ENCODE measurements around the gene DFFB.

DFFB gene

DNA sequence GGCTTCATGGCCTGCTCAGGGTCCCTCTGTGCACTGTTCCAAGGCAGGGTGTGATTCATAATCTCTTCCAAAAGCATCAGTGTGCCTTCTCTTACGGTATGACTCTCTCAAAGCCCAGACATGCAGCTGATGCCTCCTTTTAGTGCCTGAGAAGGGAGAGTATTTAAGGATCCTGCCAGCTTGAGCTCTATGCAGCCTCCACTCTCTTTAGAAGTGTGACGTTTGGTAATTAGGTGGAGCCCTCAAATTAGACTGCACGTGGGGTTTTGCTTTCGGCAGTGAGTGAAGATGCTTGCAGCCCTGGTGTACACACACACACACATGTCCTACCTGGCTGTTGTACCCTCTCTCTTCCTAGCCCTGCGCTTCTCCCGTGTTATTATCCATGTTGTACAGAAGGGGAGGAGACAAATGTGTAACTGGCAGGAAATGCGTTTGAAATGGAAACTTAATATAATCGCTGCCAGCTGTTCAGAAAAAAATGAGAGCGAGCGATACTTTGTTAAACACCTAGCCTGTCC lies 45.4 kb downstream of the DFFB start:
- TF ChIP-seq GATA2 (IDR thresholded peaks at IDR 0.05; ENCODE audit: low read depth, low read length) (no peak), GATA3 (IDR thresholded peaks at IDR 0.05; ENCODE audit: low read depth, low read length) (no peak)

GRCh38 chr1:3903141-3904005 lies 46.1 kb downstream of the DFFB start:
- TF ChIP-seq GATA3 (IDR thresholded peaks at IDR 0.05; ENCODE audit: low read depth, low read length) (no peak), GATA2 (IDR thresholded peaks at IDR 0.05; ENCODE audit: low read depth, low read length) (no peak)

- TF ChIP-seq GATA2 (IDR thresholded peaks at IDR 0.05; ENCODE audit: low read depth, low read length) (no peak), GATA3 (IDR thresholded peaks at IDR 0.05; ENCODE audit: low read depth, low read length) (no peak)
Observed at GRCh38 chr1:3904006-3904842, 46.9 kb downstream of the DFFB start.

GRCh38 chr1:3904843-3905185 lies 47.5 kb downstream of the DFFB start:
- TF ChIP-seq GATA3 (IDR thresholded peaks at IDR 0.05; ENCODE audit: low read depth, low read length): no peak
- no peak for TF ChIP-seq GATA2 (IDR thresholded peaks at IDR 0.05; ENCODE audit: low read depth, low read length)

GRCh38 chr1:3905266-3905952 lies 48.1 kb downstream of the DFFB start:
- TF ChIP-seq GATA3 (IDR thresholded peaks at IDR 0.05; ENCODE audit: low read depth, low read length) (no peak), GATA2 (IDR thresholded peaks at IDR 0.05; ENCODE audit: low read depth, low read length) (no peak)

GRCh38 chr1:3905953-3906671 lies 48.8 kb downstream of the DFFB start:
- TF ChIP-seq GATA3 (IDR thresholded peaks at IDR 0.05; ENCODE audit: low read depth, low read length) (no peak), GATA2 (IDR thresholded peaks at IDR 0.05; ENCODE audit: low read depth, low read length) (no peak)

DNA sequence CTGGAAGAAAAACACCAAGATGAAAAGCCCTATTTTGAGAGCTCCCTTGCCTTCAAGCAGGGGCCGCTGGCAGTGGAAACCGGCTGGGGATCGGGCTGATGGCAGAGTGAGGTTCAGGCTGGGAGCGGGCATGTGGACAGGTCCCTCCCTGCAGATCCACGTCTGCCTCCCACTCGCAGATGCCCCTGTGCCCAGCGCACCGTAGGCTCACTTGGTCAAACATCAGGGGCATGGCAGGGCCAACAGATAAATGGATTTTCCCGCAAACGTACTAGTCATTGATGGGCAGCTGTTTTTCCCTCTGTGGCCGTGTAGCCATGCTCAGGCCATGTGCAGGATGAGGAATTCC lies 49.4 kb downstream of the DFFB start:
- TF ChIP-seq GATA3 (IDR thresholded peaks at IDR 0.05; ENCODE audit: low read depth, low read length) (no peak), GATA2 (IDR thresholded peaks at IDR 0.05; ENCODE audit: low read depth, low read length) (no peak)

- no peak for TF ChIP-seq GATA3 (IDR thresholded peaks at IDR 0.05; ENCODE audit: low read depth, low read length)
- no peak for TF ChIP-seq GATA2 (IDR thresholded peaks at IDR 0.05; ENCODE audit: low read depth, low read length)
Observed at GRCh38 chr1:3907031-3907534, 49.8 kb downstream of the DFFB start.

- TF ChIP-seq GATA2 (IDR thresholded peaks at IDR 0.05; ENCODE audit: low read depth, low read length) (no peak), GATA3 (IDR thresholded peaks at IDR 0.05; ENCODE audit: low read depth, low read length) (no peak)
Observed at GRCh38 chr1:3907621-3908165, 50.4 kb downstream of the DFFB start.

GRCh38 chr1:3908886-3909517 lies 51.7 kb downstream of the DFFB start:
- TF ChIP-seq GATA2 (IDR thresholded peaks at IDR 0.05; ENCODE audit: low read depth, low read length): no peak
- TF ChIP-seq GATA3 (IDR thresholded peaks at IDR 0.05; ENCODE audit: low read depth, low read length): no peak

- TF ChIP-seq GATA3 (IDR thresholded peaks at IDR 0.05; ENCODE audit: low read depth, low read length): no peak
- TF ChIP-seq GATA2 (IDR thresholded peaks at IDR 0.05; ENCODE audit: low read depth, low read length): no peak
Observed at GRCh38 chr1:3909615-3910014, 52.3 kb downstream of the DFFB start.

GRCh38 chr1:3910049-3910731 lies 52.9 kb downstream of the DFFB start:
- TF ChIP-seq GATA2 (IDR thresholded peaks at IDR 0.05; ENCODE audit: low read depth, low read length) (no peak), GATA3 (IDR thresholded peaks at IDR 0.05; ENCODE audit: low read depth, low read length) (no peak)
